Daoy (cell line): ENCODE results near the gene FOXC2. TPM values are rescaled to one million over a fixed set of nuclear protein-coding genes. Genes with fewer than 3 reads are reported as not detected.
"Not testable (repeated sequence)": the region's sequence is repeated elsewhere in the genome, so short reads cannot be mapped to it uniquely, and the experiment has no call there.

Experiments used
- DNase-seq: peaks from one replicate; pipeline ENCODE4 v3.0.0-alpha.2; 2015; ENCODE audit warnings: low read depth
- total RNA-seq: library from RNA; depleted of rRNA; stranded (reverse); fragments of >200 nt; shearing (Covaris generic); gene quantifications from 2 replicates; pipeline ENCODE4 v1.2.3, GENCODE V29; 2014

FOXC2 gene
- total RNA-seq, 1 experiment from 2014 or later: 5.4 TPM

DNA sequence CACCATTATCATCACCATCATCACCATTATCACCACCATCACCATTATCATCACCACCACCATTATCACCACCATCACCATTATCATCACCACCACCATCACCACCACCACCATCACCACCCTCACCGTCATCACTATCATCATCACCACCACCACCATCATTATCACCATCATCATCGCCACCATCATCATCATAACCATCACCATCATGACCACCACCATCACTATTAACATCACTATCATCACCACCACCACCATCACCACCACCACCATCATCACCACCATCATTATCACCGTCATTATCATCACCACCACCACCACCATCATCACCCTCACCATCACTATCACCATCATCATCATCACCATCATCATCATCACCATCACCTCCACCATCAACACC lies 20.9 kb downstream of the FOXC2 start:
- no peak for DNase-seq

- DNase-seq: not testable (repeated sequence)
These were observed 21.3 kb downstream of the FOXC2 start for GRCh38 chr16:86587955-86588354.

DNA sequence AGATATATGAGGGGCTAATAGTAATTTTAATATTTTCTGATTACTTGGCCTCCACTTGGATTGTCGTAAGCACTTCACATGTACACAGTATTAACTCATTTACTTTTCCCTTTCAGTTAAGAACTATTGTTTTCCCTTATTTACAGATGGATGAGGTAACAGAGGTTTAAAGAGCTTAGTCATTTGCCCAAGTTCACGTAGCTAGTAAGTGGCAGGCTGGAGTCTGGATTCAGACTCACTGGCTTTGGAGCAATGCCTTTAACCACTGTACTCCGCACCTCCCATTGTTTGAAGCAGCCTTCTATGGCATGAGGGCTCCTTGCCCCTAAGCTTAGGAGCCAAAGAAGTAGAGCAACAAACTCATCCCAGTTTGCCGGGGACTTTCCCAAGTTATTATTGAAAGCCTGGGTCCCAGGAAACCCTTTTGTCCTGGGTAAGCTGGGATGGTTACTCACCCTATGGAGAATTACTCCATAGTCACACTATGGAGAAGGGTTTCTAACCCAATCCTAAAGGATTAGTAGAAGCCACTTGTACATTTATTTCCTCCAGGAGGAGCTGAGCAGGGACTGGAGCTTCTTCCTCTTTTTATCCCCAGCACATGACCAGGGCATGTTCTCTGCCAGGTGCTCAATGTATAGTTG lies 24.0 kb downstream of the FOXC2 start:
- DNase-seq: peak; percentile 81

GRCh38 chr16:86591270-86591669 lies 24.6 kb downstream of the FOXC2 start:
- DNase-seq: no peak

- no peak for DNase-seq
These were observed 27.4 kb downstream of the FOXC2 start for GRCh38 chr16:86593913-86594620.

DNA sequence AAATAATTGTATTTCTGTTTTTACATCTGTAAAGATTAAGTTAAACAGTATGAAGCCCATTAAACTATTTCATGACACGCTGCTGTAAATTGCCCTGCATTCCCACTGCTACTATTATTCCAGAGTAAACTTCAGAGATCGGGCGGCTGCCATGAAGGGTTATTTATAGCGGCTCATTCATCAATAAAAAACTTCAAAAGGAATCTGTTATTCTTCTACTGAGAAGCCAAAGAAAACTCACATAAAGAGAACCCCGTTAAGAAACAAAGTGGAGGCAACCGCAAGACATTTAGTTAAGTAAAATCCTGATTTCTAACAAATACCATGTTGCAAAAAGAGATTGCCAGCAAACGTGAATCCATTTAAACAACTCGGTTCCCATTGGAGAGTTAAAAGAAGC lies 28.1 kb downstream of the FOXC2 start:
- DNase-seq: no peak

- peak; percentile 57 for DNase-seq
These were observed 29.5 kb downstream of the FOXC2 start for GRCh38 chr16:86595983-86596605.

DNA sequence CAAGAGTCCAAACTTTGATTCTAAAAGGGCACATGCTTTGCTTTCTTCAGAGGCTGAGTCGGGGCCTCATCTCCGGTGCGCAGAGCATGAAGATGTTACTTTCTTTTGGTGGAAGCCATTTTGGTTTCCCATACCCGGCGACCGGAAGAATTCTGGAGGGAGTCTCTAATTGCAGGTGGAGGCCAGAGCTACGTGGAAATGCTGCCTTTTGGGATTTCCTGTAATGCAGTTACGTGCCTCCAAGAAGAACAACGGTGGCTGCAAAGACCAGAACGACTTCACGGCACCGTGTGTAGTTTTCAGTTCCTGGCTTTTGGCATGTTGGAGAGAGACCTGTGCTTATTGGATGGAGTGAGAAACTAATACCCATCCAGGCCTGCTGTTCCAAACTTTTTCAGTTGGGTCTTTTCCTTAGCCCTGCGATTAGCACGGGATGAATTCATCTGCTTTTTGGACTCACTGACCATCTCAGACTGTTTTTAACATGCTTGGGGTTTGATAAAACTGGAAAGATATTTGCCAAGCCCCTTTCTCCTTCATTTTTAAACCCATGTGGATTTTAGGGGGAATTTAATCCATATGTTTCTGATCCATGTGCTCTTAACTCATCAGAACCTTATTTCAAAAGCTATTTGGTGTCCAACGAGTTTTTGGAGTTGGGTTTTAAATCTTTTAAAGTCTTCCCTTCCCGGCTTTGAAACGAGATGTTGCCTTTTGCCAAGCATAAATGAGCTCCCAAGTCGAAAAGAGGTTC lies 30.7 kb downstream of the FOXC2 start:
- DNase-seq: no peak

DNA sequence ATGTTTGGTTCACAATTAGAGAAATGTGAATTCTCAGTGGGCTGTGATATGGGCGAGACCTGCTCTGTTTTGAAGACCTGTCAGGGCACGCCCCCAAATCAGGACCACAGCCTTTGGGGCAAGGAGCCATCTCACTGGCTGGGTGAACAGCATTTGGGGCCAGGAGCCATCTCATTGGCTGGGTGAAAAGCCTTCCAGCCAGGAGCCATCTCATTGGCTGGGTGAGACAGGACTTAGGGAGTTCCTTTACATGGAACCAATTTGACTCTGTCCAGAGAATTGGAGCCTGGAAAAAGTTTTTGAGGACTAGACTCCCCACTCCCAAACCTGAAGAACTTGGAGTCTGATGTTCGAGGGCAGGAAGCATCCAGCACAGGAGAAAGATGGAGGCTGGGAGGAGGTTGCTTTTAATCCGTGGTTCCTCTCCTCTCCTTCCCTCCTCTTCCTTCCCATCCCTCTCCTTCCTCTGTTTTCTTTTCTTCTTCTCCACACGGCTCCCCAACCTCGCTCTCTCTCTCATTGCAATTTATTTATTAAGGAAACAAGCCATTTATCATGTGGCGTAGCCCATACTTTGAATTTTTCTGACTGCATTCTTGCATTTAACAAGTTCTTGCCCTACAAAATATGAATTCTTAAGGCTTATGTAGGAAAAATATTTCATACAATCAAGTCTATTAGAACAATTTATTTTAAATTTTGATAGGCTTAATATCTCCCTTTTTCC lies 31.4 kb downstream of the FOXC2 start:
- no peak for DNase-seq

DNA sequence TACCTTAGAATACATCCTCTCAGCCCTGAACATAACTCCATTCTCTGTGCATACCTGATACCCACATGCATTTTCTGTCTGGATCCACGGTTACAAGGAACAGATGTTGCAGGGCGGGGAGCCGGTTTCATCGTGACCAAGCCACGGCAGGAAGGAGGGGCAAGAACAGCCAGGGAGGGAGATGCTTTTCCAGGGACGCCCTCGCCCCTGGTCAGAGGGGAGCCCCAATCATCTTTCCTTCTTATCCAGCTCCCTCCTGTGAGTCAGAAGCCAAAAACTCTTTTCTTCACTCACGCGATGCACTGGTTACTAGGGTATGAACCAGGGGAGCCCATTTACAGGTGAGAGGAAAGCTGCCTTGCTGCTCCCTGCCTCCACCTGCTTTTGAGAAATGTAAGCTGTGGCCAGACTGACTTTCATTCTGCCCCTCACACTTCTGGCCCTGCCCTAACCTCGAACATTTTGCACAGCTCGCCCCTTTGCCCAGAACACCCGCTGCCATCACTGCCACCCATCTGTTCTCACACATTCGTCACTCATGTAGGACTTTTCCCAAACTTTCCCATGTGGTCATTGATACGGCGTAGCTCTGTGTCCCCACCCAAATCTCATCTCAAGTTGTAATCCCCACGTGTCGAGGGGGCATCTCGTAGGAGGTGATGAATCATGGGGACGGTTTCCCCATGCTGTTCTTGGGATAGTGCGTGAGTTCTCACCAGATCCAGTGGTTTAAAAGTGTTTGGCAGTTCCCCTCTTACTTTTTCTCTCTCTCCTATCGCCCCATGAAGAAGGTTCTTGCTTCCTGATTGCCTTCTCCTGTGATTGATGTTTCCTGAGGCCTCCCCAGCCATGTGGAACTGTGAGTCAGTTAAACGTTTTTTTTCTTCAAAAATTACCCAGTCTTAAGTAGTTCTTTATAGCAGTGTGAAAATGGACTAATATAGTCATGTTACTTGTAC lies 32.3 kb downstream of the FOXC2 start:
- DNase-seq: no peak

GRCh38 chr16:86601356-86601755 lies 34.7 kb downstream of the FOXC2 start:
- no peak for DNase-seq

DNA sequence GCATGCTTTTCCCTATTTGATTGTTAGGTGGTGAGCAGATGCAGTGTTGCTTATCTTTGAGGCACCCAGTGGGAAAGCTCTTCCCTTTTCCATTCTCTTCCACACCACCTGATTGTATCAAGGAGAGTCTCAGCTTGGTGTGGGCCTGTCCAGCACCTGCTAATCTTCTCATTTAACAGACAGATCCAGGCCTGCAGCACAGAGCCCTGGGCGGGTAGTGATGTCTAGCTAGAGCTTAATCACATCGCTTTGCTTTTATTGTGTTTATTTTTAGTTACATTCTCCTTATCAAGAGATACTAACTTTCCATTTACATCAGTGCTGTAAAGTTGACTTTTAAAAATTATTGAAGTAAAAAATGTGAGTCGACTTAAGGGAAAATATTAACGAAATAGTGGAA lies 35.9 kb downstream of the FOXC2 start:
- DNase-seq: no peak

DNA sequence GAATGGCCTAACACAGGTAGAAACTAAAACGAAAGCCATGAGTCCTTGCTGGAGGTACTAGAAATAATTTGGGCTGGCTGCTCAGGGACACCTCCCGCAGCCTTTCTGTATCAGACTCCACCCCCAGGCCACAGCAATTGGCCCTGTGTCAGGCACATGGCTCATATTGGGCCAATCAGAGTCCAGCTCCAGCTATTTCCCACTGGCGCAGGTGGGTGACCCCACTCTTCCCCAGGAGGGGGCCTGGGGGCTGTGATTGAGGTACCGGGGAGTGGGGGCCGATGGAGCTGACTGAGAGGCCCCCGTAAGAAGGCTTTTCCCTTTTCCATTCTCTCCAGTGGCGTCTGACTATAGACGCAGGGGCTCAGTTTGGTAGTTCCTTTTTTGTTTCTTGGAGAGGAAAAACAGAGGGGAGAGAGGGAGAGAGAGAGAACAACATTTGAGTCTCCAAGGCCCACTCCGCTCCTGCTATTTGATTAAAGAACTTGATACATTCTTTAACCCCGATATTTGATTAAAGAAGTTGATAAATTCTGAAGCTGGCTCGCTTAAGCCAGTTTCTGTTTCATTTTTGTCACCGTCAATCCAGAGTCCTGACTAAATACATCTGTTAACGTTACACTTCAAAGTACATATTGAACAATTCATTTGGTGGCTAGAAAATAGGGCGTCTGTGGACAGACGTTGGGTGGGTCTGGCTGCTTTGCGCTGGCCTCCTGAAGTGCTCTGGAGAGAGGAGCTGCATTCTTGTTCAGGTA lies 38.0 kb downstream of the FOXC2 start:
- no peak for DNase-seq

DNA sequence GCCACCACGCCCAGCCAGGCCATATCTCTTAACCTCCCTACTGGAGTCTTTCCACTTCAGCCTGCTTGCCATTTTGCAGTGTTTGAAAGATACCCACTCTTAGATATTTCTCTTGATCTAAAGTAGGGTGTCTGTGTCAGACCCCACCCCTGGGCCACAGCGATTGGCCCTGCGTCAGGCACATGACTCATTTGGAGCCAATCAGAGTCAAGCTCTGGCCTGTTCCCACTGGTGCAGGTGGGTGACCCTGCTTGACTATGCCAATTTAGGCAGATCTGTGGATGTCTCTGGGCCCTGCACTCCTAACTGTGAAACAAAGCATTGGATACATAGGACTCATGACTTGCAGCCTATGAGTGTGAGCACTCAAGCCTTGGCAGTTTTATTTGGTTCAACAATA lies 39.3 kb downstream of the FOXC2 start:
- no peak for DNase-seq

DNA sequence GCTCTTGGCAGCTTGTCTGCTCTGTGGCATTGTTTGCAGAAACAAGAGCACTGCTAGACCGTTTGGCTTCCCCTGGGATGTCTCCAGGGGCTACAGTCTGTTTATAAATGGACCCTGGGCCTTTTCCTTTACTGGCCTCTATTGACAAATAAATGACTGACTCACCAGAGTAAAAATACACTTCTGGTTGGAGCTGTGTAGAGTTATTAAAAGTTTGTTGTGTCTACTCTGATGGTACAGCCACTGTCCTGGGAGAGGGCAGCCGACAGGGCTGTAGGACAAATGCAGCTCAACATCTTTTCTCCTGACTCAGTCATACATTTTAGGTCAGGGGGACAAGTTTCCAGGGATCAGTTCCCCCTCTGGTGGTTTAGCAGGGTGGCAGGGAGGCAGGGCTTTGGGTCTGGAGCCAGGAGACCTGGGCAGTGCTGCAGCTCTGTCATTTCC lies 41.7 kb downstream of the FOXC2 start:
- no peak for DNase-seq

GRCh38 chr16:86609115-86609514 lies 42.5 kb downstream of the FOXC2 start:
- DNase-seq: peak; percentile 50

DNA sequence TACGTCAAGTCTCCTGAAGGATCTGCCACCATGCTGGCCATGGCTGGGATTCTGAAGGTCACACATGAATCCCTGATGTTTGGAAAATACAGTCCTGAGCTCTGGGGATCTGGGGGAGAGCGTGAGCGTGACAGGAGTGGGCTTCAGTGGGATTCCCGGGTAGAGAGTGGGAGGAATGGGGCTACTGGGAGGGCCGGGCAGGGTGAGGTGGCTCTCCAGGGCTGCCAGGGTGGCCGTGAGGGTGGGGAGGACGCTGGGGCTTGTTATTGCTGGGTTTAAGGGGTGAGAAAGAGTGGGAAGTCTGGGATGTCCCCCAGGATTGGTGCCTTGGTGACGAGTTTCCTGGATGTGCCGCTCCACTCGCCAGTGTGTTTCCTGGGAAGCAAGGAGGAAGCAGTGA lies 43.0 kb downstream of the FOXC2 start:
- no peak for DNase-seq

DNA sequence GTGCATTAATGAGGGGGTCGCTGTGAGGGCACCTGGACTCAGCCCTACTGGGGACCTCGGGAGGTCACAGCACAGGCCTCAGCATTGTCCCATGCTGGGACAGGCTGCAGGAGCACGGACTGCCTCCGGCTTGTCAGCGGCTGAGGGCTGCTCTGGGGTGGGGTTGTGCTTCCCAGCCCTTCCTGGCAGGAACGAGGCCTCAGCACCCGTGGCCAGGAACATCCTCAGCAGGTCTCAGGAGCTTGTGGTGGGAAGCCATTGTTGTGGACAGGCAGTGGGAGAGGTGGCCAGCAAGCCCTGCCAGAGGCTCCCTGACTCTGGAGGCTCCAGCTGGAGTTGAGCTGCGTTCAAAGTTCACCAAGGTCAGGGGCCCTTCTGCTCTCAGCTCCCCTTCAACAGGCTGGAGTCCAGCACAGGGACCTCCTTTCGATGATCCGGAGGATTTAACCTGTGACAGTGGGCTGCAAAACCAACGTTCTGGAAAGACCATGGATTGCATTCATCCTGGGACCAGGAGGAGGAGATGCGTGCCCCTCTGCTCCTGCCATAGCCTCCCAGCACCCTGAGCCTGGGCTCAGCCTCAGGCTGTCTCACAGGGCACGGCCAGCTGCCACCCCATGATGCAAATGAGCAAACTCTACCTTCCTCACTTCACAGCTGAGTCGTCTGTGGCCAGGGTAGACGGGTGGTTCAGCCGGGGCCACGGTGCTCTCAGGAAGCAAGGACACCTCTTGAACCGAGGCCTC lies 44.3 kb downstream of the FOXC2 start:
- DNase-seq: no peak

GRCh38 chr16:86611525-86611855 lies 44.9 kb downstream of the FOXC2 start:
- DNase-seq: no peak
